Measurements from ENCODE around the gene RAB3B. TPM values are rescaled to one million over a fixed set of nuclear protein-coding genes. Genes with fewer than 3 reads are reported as not detected.

The RAB3B gene
- total RNA-seq = 28.3 and 37.1 TPM in 2 replicates

GRCh38 chr1:51990478-51990965 is at the start of gene RAB3B:
Gene RAB3B (minus strand): TSS chr1:51990700. CDS start chr1:51977117, 13,583 bp downstream.

DNA sequence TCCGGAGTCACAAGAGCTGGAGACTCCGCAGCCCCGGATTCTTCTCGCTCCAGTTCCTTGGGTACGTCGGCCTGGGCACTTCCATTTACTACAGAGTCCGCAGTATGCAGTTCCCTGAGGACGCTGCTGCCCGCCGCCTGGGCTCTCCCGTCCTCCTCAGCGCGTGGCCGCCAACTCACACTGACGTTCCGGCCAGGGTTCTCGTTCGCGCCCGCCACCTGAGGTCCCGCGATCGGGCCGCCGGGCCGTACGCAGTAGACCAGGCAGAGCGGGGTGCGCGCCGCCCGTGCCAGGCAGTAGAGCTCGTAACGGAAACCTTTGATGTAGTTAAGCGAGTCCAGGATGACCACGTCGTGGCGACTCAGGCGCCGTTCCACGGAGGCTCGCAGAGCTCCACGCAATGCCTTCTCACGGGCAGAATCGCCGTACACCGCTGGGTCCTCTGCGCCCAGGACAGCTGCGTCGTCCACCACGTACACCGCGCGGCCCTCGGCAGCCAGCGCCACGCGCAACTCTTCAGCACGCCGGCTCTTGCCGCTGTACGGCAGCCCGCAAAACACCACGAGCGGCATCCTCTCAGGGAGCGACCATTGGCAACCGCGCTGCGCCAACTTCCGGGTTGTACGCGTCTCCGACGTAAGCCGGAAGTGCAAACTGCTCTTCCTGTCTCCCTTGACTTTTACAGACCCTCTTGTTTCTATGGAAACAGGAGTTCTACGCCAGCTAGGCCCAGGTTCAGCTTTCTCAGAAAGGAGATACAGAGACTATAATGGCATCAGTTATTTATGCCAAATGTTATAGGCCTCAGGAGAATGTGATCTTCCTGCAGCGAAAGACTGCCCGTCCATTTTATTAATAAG is 42.9 kb upstream of the RAB3B start, which contains the start of gene KTI12:
KTI12 (minus strand) TSS at position 621 of the 860 bp plus-strand sequence; CDS start at position 572, 49 bp downstream.

DNA sequence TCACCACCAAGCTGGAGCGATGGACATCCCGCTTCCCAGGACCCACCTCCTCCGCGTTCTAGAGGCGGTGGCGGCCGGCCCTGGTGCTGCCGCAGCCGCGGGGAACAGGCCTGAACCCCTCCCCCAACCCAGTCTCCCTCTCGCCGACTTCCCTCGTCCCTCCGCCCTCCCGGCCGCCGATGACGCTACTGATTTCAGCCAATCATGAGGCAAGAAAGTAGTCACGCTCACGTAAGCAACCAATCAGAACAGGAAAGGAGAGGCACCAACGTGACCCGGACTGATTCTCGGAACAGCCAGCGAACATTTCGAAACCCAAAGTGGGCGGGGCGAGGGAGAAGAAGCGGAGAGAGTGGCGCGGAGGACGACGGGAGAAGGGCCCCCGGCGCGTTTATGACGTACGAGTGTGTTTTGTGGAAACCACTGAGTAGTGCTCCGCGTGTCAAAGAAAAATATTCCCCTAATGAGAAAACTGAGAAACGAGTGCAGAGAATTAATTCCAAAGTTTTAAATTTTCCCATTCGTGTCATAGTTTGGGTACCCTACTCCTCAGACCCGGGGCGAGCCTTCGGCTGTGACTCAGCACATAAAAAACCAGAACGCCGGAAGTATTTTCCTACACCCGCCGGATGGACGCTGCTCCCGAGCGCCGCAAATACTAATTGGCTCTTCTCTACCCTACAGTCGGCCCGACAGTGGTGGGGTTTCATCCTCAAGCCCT is 111.7 kb downstream of the RAB3B start, which contains the start of gene NRDC:
NRDC (minus strand) TSS at position 112 of the 721 bp plus-strand sequence. CDS start 112 bp downstream, outside the sequence.

Other genes with a start within 250 kb of the RAB3B start
- 109 and 111 TPM in 2 replicates for gene NRDC, start 112.0 kb downstream of the RAB3B start, total RNA-seq
- 10.1 and 11.9 TPM in 2 replicates for gene KTI12, start 43.1 kb upstream of the RAB3B start, total RNA-seq
- gene TXNDC12, start 64.5 kb upstream of the RAB3B start, total RNA-seq = 25.2 and 25.5 TPM in 2 replicates
- 22.4 and 29.7 TPM in 2 replicates for gene BTF3L4, start 65.6 kb upstream of the RAB3B start, total RNA-seq
- 40.7 and 45.1 TPM in 2 replicates for gene ZFYVE9, start 151.4 kb upstream of the RAB3B start, total RNA-seq